ENCODE data around the gene KRT8. TPM values are rescaled to one million over a fixed set of nuclear protein-coding genes. Genes with fewer than 3 reads are reported as not detected.

Gene KRT8
- total RNA-seq, 1 donor from 2014 or later = 1,446 TPM

GRCh38 chr12:52847335-52848102, 57.4 kb downstream of the KRT8 start:
- no peak for DNase-seq (ENCODE audit: low spot score)

Other genes with a start within 250 kb of the KRT8 start
- 2.9 TPM for gene KRT1, start 224.7 kb downstream of the KRT8 start, total RNA-seq
- gene KRT77, start 201.6 kb downstream of the KRT8 start, total RNA-seq = not detected
- gene KRT76, start 127.7 kb downstream of the KRT8 start, total RNA-seq = not detected
- not detected for gene KRT3, start 109.0 kb downstream of the KRT8 start, total RNA-seq
- not detected for gene KRT4, start 91.0 kb downstream of the KRT8 start, total RNA-seq
- gene KRT79, start 70.8 kb downstream of the KRT8 start, total RNA-seq = not detected
- not detected for gene KRT78, start 56.1 kb downstream of the KRT8 start, total RNA-seq
- gene KRT18, start 44.0 kb upstream of the KRT8 start, total RNA-seq = 564 TPM
- gene EIF4B, start 101.4 kb upstream of the KRT8 start, total RNA-seq = 546 TPM
- 124 TPM for gene TNS2, start 145.0 kb upstream of the KRT8 start, total RNA-seq
- gene SPRYD3, start 174.3 kb upstream of the KRT8 start, total RNA-seq = 68.4 TPM
- 22.8 TPM for gene IGFBP6, start 192.6 kb upstream of the KRT8 start, total RNA-seq
- gene SOAT2, start 198.4 kb upstream of the KRT8 start, total RNA-seq = 0.75 TPM

Data from mucosa of gallbladder (tissue), 1 donor.